HepG2 (cell line): ENCODE results near the gene SIGLEC8. TPM values are rescaled to one million over a fixed set of nuclear protein-coding genes. Genes with fewer than 3 reads are reported as not detected.
A peak's percentile ranks its signal among the peaks of the same experiment; 100 is the strongest.

Source experiments
- ATAC-seq: fragments of 200-7000 bp; cut with Tn5 transposase; 3 replicates; pipeline ENCODE4 v1.9.1; 2020; ENCODE audit warnings: mild to moderate bottlenecking, moderate library complexity
- BruUV-seq: library from RNA; stranded (reverse); fragments of 400-500 nt; replicated peaks from 2 replicates; lab custom pipeline; 2021; lab: Mats Ljungman, UMichigan
- CTCF ChIA-PET: fragments of 300-600 bp; formaldehyde crosslinking; extraction: SDS; loops from one replicate; lab custom pipeline; 2021; ENCODE audit warnings: low total read pairs, inconsistent platforms, low intra/inter-chr PET ratio; lab: Yijun Ruan, JAX
- POLR2A ChIA-PET: fragments of 350-600 bp; sonication (Branson Sonifier 250); formaldehyde crosslinking; loops from one replicate; lab custom pipeline; 2020; ENCODE audit warnings: antibody characterized with exemption, inconsistent platforms; lab: Yijun Ruan, JAX
- DNase-seq: peaks from one replicate; pipeline ENCODE4 v3.0.0-alpha.2; 2015; ENCODE audit warnings: low spot score
- FAIRE-seq: peaks from 3 replicates; lab custom pipeline; 2011; peaks lifted over from hg19 to GRCh38; lab: Jason Lieb, UNC
- H2AFZ ChIP-seq: one replicate; pipeline ENCODE4 v1.6.1; 2011; ENCODE audit warnings: low read length, inconsistent platforms
- H3K27ac ChIP-seq: fragments of 300-600 bp; 3 replicates; pipeline ENCODE4 v1.8.0; 2011; ENCODE audit warnings: mixed run types, mild to moderate bottlenecking, mixed read lengths, low read length, inconsistent platforms; ENCODE audit not compliant: insufficient read depth; ENCODE audit errors: extremely low read length
- H3K27me3 ChIP-seq, 2 experiments: fragments of 200-600 bp in 1 of 2; 2 replicates in 1 of 2; 3 replicates in 1 of 2; pipeline versions ENCODE4 v1.6.0 to v1.8.0; 2011; ENCODE audit warnings: low read length in 2 of 2, mild to moderate bottlenecking in 2 of 2, moderate library complexity in 2 of 2, inconsistent platforms in 1 of 2; ENCODE audit not compliant: insufficient read depth in 2 of 2, control insufficient read depth in 1 of 2
- H3K36me3 ChIP-seq, 2 experiments: fragments of 200-600 bp in 1 of 2; replicated peaks in 1 of 2; 2 replicates in 1 of 2; 3 replicates in 1 of 2; pipeline versions ENCODE4 v1.5.1 to v1.8.0; 2011; ENCODE audit warnings: low read length in 2 of 2, inconsistent platforms in 1 of 2; ENCODE audit not compliant: insufficient read depth in 2 of 2, control insufficient read depth in 1 of 2
- H3K4me1 ChIP-seq: 2 replicates; pipeline ENCODE4 v1.5.1; 2012; ENCODE audit warnings: low read length, inconsistent platforms; ENCODE audit not compliant: insufficient read depth
- H3K4me2 ChIP-seq: 2 replicates; pipeline ENCODE4 v1.6.0; 2011; ENCODE audit warnings: low read depth, low read length, inconsistent platforms
- H3K4me3 ChIP-seq, 3 experiments: fragments of 200-600 bp in 1 of 3; sonication (generic), shearing (Covaris generic) in 1 of 3; replicated peaks in 1 of 3; 2 replicates each; pipeline ENCODE4 v1.5.1; 2011 to 2016; ENCODE audit warnings: low read length in 3 of 3, inconsistent platforms in 2 of 3, low read depth in 2 of 3, mild to moderate bottlenecking in 2 of 3, control low read depth in 1 of 3, mixed read lengths in 1 of 3; ENCODE audit not compliant: insufficient read depth in 1 of 3
- H3K79me2 ChIP-seq: one replicate; pipeline ENCODE4 v1.6.1; 2011; ENCODE audit warnings: low read length, inconsistent platforms; ENCODE audit not compliant: insufficient read depth
- H3K9ac ChIP-seq: 2 replicates; pipeline ENCODE4 v1.6.0; 2011; ENCODE audit warnings: mild to moderate bottlenecking, low read depth, low read length, inconsistent platforms; ENCODE audit not compliant: insufficient read depth
- H3K9me3 ChIP-seq: 2 replicates; pipeline ENCODE4 v1.5.1; 2012; ENCODE audit warnings: mild to moderate bottlenecking, low read length
- H4K20me1 ChIP-seq: 2 replicates; pipeline ENCODE4 v1.6.0; 2011; ENCODE audit warnings: inconsistent platforms, mild to moderate bottlenecking, low read length, moderate library complexity; ENCODE audit not compliant: insufficient read depth
- CCAR2 ChIP-seq: fragments of 200-400 bp; formaldehyde crosslinking; optimal IDR thresholded peaks from 2 replicates; pipeline ENCODE3; 2018; ENCODE audit warnings: low read depth, mild to moderate bottlenecking, low read length, moderate library complexity
- JDP2 ChIP-seq: sonication (generic); formaldehyde crosslinking; IDR thresholded peaks from 2 replicates; pipeline ENCODE4 v1.8.1; 2022; ENCODE audit warnings: missing genetic modification reagents, borderline replicate concordance
- MAFF ChIP-seq: IDR thresholded peaks from 2 replicates; pipeline ENCODE4 v1.6.1; 2011; ENCODE audit warnings: low read depth, low read length, improper control_type of control experiment
- MAFK ChIP-seq, 2 experiments: IDR thresholded peaks in 1 of 2; conservative IDR thresholded peaks in 1 of 2; 2 replicates each; pipeline ENCODE4 v1.6.1; 2011; ENCODE audit warnings: improper control_type of control experiment in 2 of 2, low read length in 2 of 2
- NFE2L2 ChIP-seq: fragments of 150-350 bp; IDR thresholded peaks from 2 replicates; pipeline ENCODE4 v1.6.1; 2014; ENCODE audit warnings: low read length
- POGZ ChIP-seq: sonication (generic); formaldehyde crosslinking; IDR thresholded peaks from 2 replicates; pipeline ENCODE4 v1.4.0; 2020; ENCODE audit warnings: mild to moderate bottlenecking, missing genetic modification reagents
- TBP ChIP-seq: sonication (generic); formaldehyde crosslinking; IDR thresholded peaks from 2 replicates; pipeline ENCODE4 v1.5.0; 2020; ENCODE audit warnings: missing genetic modification reagents
- ZFP41 ChIP-seq: sonication (generic); formaldehyde crosslinking; IDR thresholded peaks from 2 replicates; pipeline ENCODE4 v1.4.0; 2020; ENCODE audit warnings: mild to moderate bottlenecking, missing genetic modification reagents, borderline replicate concordance
- ZNF329 ChIP-seq: sonication (generic); formaldehyde crosslinking; IDR thresholded peaks from 2 replicates; pipeline ENCODE4 v1.9.0; 2021; ENCODE audit warnings: low read depth, mild to moderate bottlenecking, missing genetic modification reagents
- ZSCAN29 ChIP-seq: sonication (generic); formaldehyde crosslinking; conservative IDR thresholded peaks from 2 replicates; pipeline ENCODE4 v1.4.0; 2020; ENCODE audit warnings: mild to moderate bottlenecking, missing genetic modification reagents
- WGBS: methylation state at CpG from one replicate; pipeline ENCODE4 v1.1.6; 2017; ENCODE audit warnings: low lambda C conversion rate; 5-methylcytosine and 5-hydroxymethylcytosine counted together
- in situ Hi-C: cut with HindIII; loops from 2 replicates; pipeline ENCODE4 v1.10.0; 2017; ENCODE audit warnings: low pct_unique_long_range_greater_than_20kb; ENCODE audit not compliant: extremely low pct_ligation_motif_present
- intact Hi-C: fragments of 100-400 bp; cut with micrococcal nuclease; formaldehyde crosslinking; loops from one replicate; pipeline ENCODE4 v1.10.0; 2022; ENCODE audit not compliant: unreplicated experiment
- polyA plus RNA-seq, 8 experiments: library from polyadenylated mRNA; depleted of rRNA in 3 of 8; stranded (reverse) in 7 of 8; unstranded in 1 of 8; fragments of >200 nt; fragmentation: Illumina TruSeq in 4 of 8; extraction: Trizol in 4 of 8; gene quantifications; 2 replicates each; pipeline versions ENCODE4 v1.2.1 to v1.2.3, GENCODE V29; 2011 to 2016; ENCODE audit warnings: low read depth in 4 of 8, missing spikeins in 1 of 8, mixed read lengths in 1 of 8; ENCODE audit not compliant: insufficient read depth in 1 of 8
- total RNA-seq, 5 experiments: library from RNA; depleted of rRNA; stranded (reverse); fragments of >200 nt; fragmentation: Illumina TruSeq; extraction: Trizol; gene quantifications; 2 replicates each; pipeline ENCODE4 v1.2.3, GENCODE V29; 2016; ENCODE audit warnings: low read depth in 1 of 5

SIGLEC8 gene
- total and polyA plus RNA-seq, 2 of the 13 experiments (the other 11 are each of a cell fraction or from before 2014, with no cell fraction given), result not detected

GRCh38 chr19:51471527-51471926 is 13.3 kb upstream of the SIGLEC8 start:
- peaks cover 29% of the 10 kb centered on the region for H3K4me1 ChIP-seq
- DNase-seq (no peak), FAIRE-seq (no peak), ATAC-seq (no peak)
- no peak overlapping the region for H3K4me3 ChIP-seq
- TF ChIP-seq TBP (CRISPR knock-in tag) (no peak), MAFK (conservative IDR thresholded peaks at IDR 0.05 in 1 of 2, IDR thresholded peaks at IDR 0.05 in 1 of 2; ENCODE audit: low read length in 2 of 2) (peak; percentile 56 to 79), ZFP41 (CRISPR knock-in tag) (no peak), ZNF329 (CRISPR knock-in tag) (no peak), POGZ (CRISPR knock-in tag) (no peak), JDP2 (CRISPR knock-in tag) (no peak), MAFF (peak; percentile 52; the same call in 1 of the 2 replicates), ZSCAN29 (CRISPR knock-in tag) (no peak), NFE2L2 (peak; percentile 48; the same call in 1 of the 2 replicates), CCAR2 (no peak)
- H3K36me3 ChIP-seq, result no peaks in the 10 kb centered on the region
- H3K27ac ChIP-seq, result no peak overlapping the region
- no peak overlapping the region for H3K9ac ChIP-seq
- POLR2A ChIA-PET, result no interaction called here
- no peak overlapping the region for H2AFZ ChIP-seq
- no peaks in the 10 kb centered on the region for H3K27me3 ChIP-seq
- BruUV-seq, result no TSS peak
- 0% methylated on average over 1 of the region's 1 CpG for WGBS
- CTCF ChIA-PET, result interaction anchor here (5.1 kb wide), 1 partner anchor 43 kb away, joined by 51 read pairs; no protein-coding TSS in a partner anchor
- no peaks in the 10 kb centered on the region for H3K79me2 ChIP-seq
- H4K20me1 ChIP-seq, result no peaks in the 10 kb centered on the region
- H3K9me3 ChIP-seq, result no peaks in the 10 kb centered on the region
- intact Hi-C loops (loop anchor here (10.0 kb wide), 1 partner anchor 763 kb away; no protein-coding TSS in a partner anchor), in situ Hi-C loops (loop anchor here (10.0 kb wide), 1 partner anchor 183 kb away; no protein-coding TSS in a partner anchor)
- no peak overlapping the region for H3K4me2 ChIP-seq
